K562 (cell line): Measurements from ENCODE around the gene ZDHHC1. TPM values are rescaled to one million over a fixed set of nuclear protein-coding genes. Genes with fewer than 3 reads are reported as not detected.

Experiments used
- CTCF ChIP-seq, 3 experiments: IDR thresholded peaks in 2 of 3; conservative IDR thresholded peaks in 1 of 3; 2 replicates each; pipeline ENCODE4 v1.5.1; 2011 to 2012; ENCODE audit warnings: low read length in 3 of 3, mild to moderate bottlenecking in 3 of 3, control low read depth in 2 of 3, improper control_type of control experiment in 1 of 3, inconsistent platforms in 1 of 3, low read depth in 1 of 3, mixed read lengths in 1 of 3, moderate library complexity in 1 of 3; ENCODE audit not compliant: insufficient read depth in 2 of 3
- FOXA3 ChIP-seq, 2 experiments: fragments of 450-650 bp in 1 of 2; sonication (generic) in 1 of 2; formaldehyde crosslinking; IDR thresholded peaks in 1 of 2; conservative IDR thresholded peaks in 1 of 2; 2 replicates each; pipeline versions ENCODE4 v1.4.0 to v1.8.0; 2020 to 2022; ENCODE audit warnings: mild to moderate bottlenecking in 2 of 2, missing genetic modification reagents in 1 of 2
- FOXJ2 ChIP-seq: fragments of 200-800 bp; sonication (Bioruptor generic); IDR thresholded peaks from 2 replicates; pipeline ENCODE4 v1.6.1; 2016; ENCODE audit warnings: missing genetic modification characterization, missing compliant biosample characterization
- IRF1 ChIP-seq: sonication (generic); formaldehyde crosslinking; IDR thresholded peaks from 2 replicates; pipeline ENCODE4 v1.8.0; 2022; ENCODE audit warnings: missing genetic modification reagents, mild to moderate bottlenecking, borderline replicate concordance
- MTA2 ChIP-seq: fragments of 450-650 bp; IDR thresholded peaks from 2 replicates; pipeline ENCODE4 v1.6.1; 2016; ENCODE audit warnings: low read depth
- NR2C2 ChIP-seq, 2 experiments: fragments of 200-800 bp in 1 of 2; sonication (Bioruptor generic) in 1 of 2; sonication (generic) in 1 of 2; formaldehyde crosslinking in 1 of 2; IDR thresholded peaks; 2 replicates each; pipeline versions ENCODE4 v1.6.1 to v1.8.0; 2016 to 2022; ENCODE audit warnings: mild to moderate bottlenecking in 1 of 2, missing compliant biosample characterization in 1 of 2, missing genetic modification characterization in 1 of 2, missing genetic modification reagents in 1 of 2
- PHF20 ChIP-seq: fragments of 450-650 bp; IDR thresholded peaks from 2 replicates; pipeline ENCODE4 v1.6.1; 2018; ENCODE audit not compliant: partially characterized antibody
- RAD21 ChIP-seq, 2 experiments: fragments of 250-450 bp in 1 of 2; fragments of 450-650 bp in 1 of 2; sonication (Bioruptor Pico) in 1 of 2; formaldehyde crosslinking in 1 of 2; IDR thresholded peaks in 1 of 2; conservative IDR thresholded peaks in 1 of 2; 2 replicates each; pipeline versions ENCODE4 v1.4.0 to v1.8.0; 2020 to 2022; ENCODE audit warnings: mild to moderate bottlenecking in 2 of 2, moderate library complexity in 1 of 2
- REST ChIP-seq, 2 experiments: fragments of 450-650 bp; formaldehyde crosslinking in 1 of 2; IDR thresholded peaks; 2 replicates each; pipeline versions ENCODE4 v1.4.0 to v1.6.1; 2014 to 2020; ENCODE audit warnings: mild to moderate bottlenecking in 2 of 2, borderline replicate concordance in 1 of 2, low read depth in 1 of 2
- ZNF12 ChIP-seq: sonication (generic); formaldehyde crosslinking; IDR thresholded peaks from 2 replicates; pipeline ENCODE4 v1.4.0; 2020; ENCODE audit warnings: mild to moderate bottlenecking, missing genetic modification reagents
- ZNF395 ChIP-seq: fragments of 200-800 bp; sonication (Bioruptor generic); IDR thresholded peaks from 2 replicates; pipeline ENCODE4 v1.6.1; 2017; ENCODE audit warnings: missing genetic modification characterization, missing compliant biosample characterization
- ZNF511 ChIP-seq: sonication (generic); formaldehyde crosslinking; IDR thresholded peaks from 2 replicates; pipeline ENCODE4 v1.8.0; 2022; ENCODE audit warnings: mild to moderate bottlenecking, missing genetic modification reagents
- polyA plus RNA-seq, 8 experiments: library from polyadenylated mRNA; depleted of rRNA in 4 of 8; stranded (reverse) in 5 of 8; unstranded in 3 of 8; fragments of >200 nt; fragmentation: Nextera tagmentation in 2 of 8; fragmentation: Illumina TruSeq in 1 of 8; extraction: Ambion mirVana in 2 of 8; extraction: Trizol in 1 of 8; gene quantifications; 2 replicates each; pipeline versions ENCODE4 v1.2.1 to v1.2.3, GENCODE V29; 2011 to 2014; ENCODE audit warnings: inconsistent platforms in 1 of 8, missing spikeins in 1 of 8
- total RNA-seq, 7 experiments: library from RNA; depleted of rRNA in 6 of 7; stranded (reverse); fragments of >200 nt in 6 of 7; fragmentation: Illumina TruSeq in 2 of 7; extraction: Trizol in 2 of 7; gene quantifications; 2 replicates each; pipeline versions ENCODE4 v1.2.1 to v1.2.3, GENCODE V29; 2011 to 2021; ENCODE audit warnings: low replicate concordance in 1 of 7

The ZDHHC1 gene
- total and polyA plus RNA-seq, 9 of the 15 experiments (the other 6 are each of a cell fraction or from before 2014, with no cell fraction given), result 0.06 to 0.77 (median 0.25) TPM; not detected in 4

GRCh38 chr16:67447508-67448076, 31.3 kb upstream of the ZDHHC1 start (continued):
- TF ChIP-seq REST (IDR thresholded peaks at IDR 0.05; ENCODE audit: borderline replicate concordance) (peak; percentile 24; the same call in 1 of the 2 replicates), REST (CRISPR knock-in tag; IDR thresholded peaks at IDR 0.05; ENCODE audit: low read depth) (no peak), ZNF12 (CRISPR knock-in tag) (no peak), FOXJ2 (tag) (no peak), ZNF395 (CRISPR knock-in tag) (no peak), IRF1 (CRISPR knock-in tag) (no peak), FOXA3 (CRISPR knock-in tag; conservative IDR thresholded peaks at IDR 0.05 in 1 of 2, IDR thresholded peaks at IDR 0.05 in 1 of 2) (no peak), MTA2 (no peak), RAD21 (CRISPR knock-in tag; conservative IDR thresholded peaks at IDR 0.05 in 1 of 2, IDR thresholded peaks at IDR 0.05 in 1 of 2) (peak in 1 of 2 experiments; percentile 50; a peak in 3 of 4 replicates), ZNF511 (CRISPR knock-in tag) (no peak), CTCF (IDR thresholded peaks at IDR 0.05 in 2 of 3, conservative IDR thresholded peaks at IDR 0.05 in 1 of 3; ENCODE audit: insufficient read depth in 2 of 3, low read depth in 1 of 3, low read length in 3 of 3) (peak; percentile 70 to 77 (median 73)), PHF20 (no peak), NR2C2 (CRISPR knock-in tag; IDR thresholded peaks at IDR 0.05) (no peak), NR2C2 (tag; IDR thresholded peaks at IDR 0.05) (no peak)
